C4-2B (cell line): ENCODE results near the gene FBLL1.

ENCODE experiments used
- CTCF ChIP-seq: fragments of 450-650 bp; conservative IDR thresholded peaks from 2 replicates; pipeline ENCODE4 v1.5.1; 2017; ENCODE audit warnings: mild to moderate bottlenecking
- ZFX ChIP-seq: fragments of 450-650 bp; IDR thresholded peaks from 2 replicates; pipeline ENCODE4 v1.6.1; 2017

DNA sequence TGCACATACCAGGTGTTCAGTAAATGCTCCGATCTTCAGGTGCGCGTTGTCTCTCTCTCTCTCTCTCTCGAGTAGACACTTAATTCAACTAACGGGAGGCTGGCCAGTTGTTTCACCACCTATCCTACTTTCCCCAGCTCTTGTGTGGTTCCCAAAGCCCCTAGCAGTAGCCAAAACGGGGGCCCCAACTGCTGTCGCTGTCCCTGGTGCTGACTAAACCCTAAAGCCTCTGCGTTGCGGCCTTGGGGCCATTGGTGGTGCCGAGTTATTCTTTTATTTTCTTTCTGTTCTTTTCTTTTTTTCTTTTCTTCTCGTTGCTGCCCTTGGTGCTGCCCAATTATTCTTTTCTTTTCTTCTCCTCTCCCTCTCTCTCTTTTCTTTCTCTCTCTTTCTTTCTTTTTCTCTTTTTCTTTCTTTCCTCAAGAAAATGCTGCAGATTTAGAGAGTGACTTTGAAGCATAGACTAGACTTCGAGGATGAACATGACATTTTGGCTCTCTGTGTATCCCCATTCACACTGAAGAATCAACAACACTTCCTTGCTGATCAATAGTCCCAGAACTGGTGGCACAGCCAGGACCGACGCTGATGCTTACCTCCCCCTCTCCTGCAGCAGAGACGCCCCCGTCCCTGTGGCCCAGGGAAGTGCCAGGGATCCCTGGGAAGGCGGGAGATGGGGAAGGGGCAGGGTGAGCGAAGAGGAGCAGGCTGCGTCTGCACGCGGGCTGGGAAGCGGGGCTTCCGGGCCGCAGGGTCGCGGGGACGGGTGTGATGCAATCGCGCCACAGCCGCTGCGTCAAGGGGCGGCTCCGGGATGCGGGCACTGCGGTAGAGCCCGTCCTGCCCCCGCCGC, at the start of gene FBLL1:
- TF ChIP-seq CTCF (no peak), ZFX (no peak)
